Endodermal cell (in vitro differentiated cells): ENCODE results near the gene METTL3. TPM values are rescaled to one million over a fixed set of nuclear protein-coding genes. Genes with fewer than 3 reads are reported as not detected.

Experiments
- DNase-seq: peaks from one replicate; pipeline ENCODE4 v3.0.0-alpha.2; 2017
- H3K27ac ChIP-seq: 2 replicates; pipeline ENCODE4 v1.5.1; 2013; ENCODE audit warnings: mild to moderate bottlenecking, low read depth, low read length, moderate library complexity
- H3K27me3 ChIP-seq: 2 replicates; pipeline ENCODE4 v1.6.1; 2013; ENCODE audit warnings: mild to moderate bottlenecking, low read length, moderate library complexity; ENCODE audit not compliant: insufficient read depth, control insufficient read depth, poor library complexity, severe bottlenecking
- H3K36me3 ChIP-seq: 2 replicates; pipeline ENCODE4 v1.7.0; 2013; ENCODE audit warnings: mild to moderate bottlenecking, low read length, moderate library complexity; ENCODE audit not compliant: control insufficient read depth, insufficient read depth
- H3K4me1 ChIP-seq: one replicate; pipeline ENCODE4 v1.7.0; 2013; ENCODE audit warnings: low read length; ENCODE audit not compliant: control insufficient read depth, insufficient read depth
- H3K4me3 ChIP-seq: 2 replicates; pipeline ENCODE4 v1.5.1; 2013; ENCODE audit warnings: mild to moderate bottlenecking, low read length, moderate library complexity
- H3K9ac ChIP-seq: 2 replicates; pipeline ENCODE4 v1.6.1; 2013; ENCODE audit warnings: mild to moderate bottlenecking, low read length, moderate library complexity; ENCODE audit not compliant: poor library complexity, severe bottlenecking; ENCODE audit errors: extremely low read depth
- H3K9me3 ChIP-seq: 2 replicates; pipeline ENCODE4 v1.6.1; 2013; ENCODE audit warnings: mild to moderate bottlenecking, low read length, moderate library complexity; ENCODE audit not compliant: control insufficient read depth
- H3K27ac Mint-ChIP-seq: 2 replicates; pipeline ENCODE4 v1.8.0; 2020; ENCODE audit warnings: mixed read lengths
- H3K27me3 Mint-ChIP-seq: 2 replicates; pipeline ENCODE4 v1.8.0; 2021; ENCODE audit warnings: mild to moderate bottlenecking, mixed read lengths; ENCODE audit not compliant: insufficient read depth
- H3K36me3 Mint-ChIP-seq: 2 replicates; pipeline ENCODE4 v1.8.0; 2020; ENCODE audit warnings: low read depth, mixed read lengths
- H3K4me1 Mint-ChIP-seq: 2 replicates; pipeline ENCODE4 v1.8.0; 2020; ENCODE audit warnings: mixed read lengths
- H3K4me3 Mint-ChIP-seq: 2 replicates; pipeline ENCODE4 v1.8.0; 2020; ENCODE audit warnings: mild to moderate bottlenecking, moderate library complexity, mixed read lengths
- H3K9me3 Mint-ChIP-seq: 2 replicates; pipeline ENCODE4 v1.8.0; 2020; ENCODE audit warnings: mild to moderate bottlenecking, mixed read lengths
- WGBS, 2 experiments: methylation state at CpG; one replicate each; pipeline versions ENCODE4 v1.1.5 to v1.1.7; 2013; ENCODE audit warnings: missing lambda C conversion rate in 2 of 2, mixed read lengths in 1 of 2; ENCODE audit not compliant: insufficient coverage in 1 of 2, insufficient read length in 1 of 2; 5-methylcytosine and 5-hydroxymethylcytosine counted together
- total RNA-seq, 2 donors: library from RNA; stranded (reverse); fragmentation: NEBNext Ultra II Directional in 1 of 2; extraction: Animal tissue kit (Norgen Biotek cat#: 25700) in 1 of 2; gene quantifications; 2 replicates in 1 of 2; 3 replicates in 1 of 2; pipeline ENCODE4 v1.2.1, GENCODE V29; 2021
- TF ChIP-seq, protein P1 (sequence below): fragments of 200-600 bp; sonication (generic); conservative IDR thresholded peaks from 2 replicates; pipeline ENCODE4 v1.5.0; 2021; ENCODE audit warnings: antibody characterized with exemption, mild to moderate bottlenecking

The METTL3 gene
- total RNA-seq, 2 donors from 2014 or later, result 63.2 to 64.7 TPM

DNA sequence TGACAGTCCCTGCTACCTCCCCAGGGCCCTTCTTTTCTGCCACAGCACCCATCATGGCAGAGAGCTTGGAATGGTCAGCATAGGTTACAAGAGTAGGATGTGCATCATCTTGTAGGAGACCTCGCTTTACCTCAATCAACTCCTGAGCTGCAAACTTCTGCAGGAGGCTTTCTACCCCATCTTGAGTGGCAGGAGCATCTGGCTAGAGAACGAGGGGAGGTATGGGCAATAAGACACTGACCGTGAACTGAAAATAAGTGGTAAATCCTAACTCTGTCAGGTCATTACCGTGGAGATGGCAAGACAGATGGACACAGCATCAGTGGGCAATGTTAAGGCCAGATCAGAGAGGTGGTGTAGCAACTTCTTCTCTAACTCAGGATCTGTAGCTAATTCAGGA is 7.8 kb downstream of the METTL3 start:
- peaks cover 67% of the 10 kb centered on the region for H3K36me3 Mint-ChIP-seq

DNA sequence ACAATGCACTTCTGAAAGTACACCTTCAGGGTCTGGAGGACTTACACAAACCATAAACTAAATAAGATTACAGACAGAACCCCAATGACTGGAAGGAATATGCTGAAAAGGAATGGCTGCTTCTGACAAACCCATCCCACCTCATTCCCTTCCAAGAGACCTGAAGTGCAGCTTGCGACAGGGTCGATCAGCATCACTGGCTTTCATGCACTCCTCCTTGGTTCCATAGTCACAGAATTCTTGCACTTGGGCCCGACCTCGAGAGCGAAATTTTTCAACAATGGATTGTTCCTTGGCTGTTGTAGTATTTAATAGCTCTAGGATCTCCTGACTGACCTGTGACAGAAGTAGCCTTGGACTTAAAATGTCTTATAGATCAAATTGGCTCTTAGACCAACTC is 9.6 kb downstream of the METTL3 start:
- H3K9me3 Mint-ChIP-seq, result no peaks in the 10 kb centered on the region
- H3K27ac ChIP-seq, result no peak overlapping the region
- H3K9ac ChIP-seq, result no peak overlapping the region
- no peak overlapping the region for H3K27ac Mint-ChIP-seq
- peaks cover 68% of the 10 kb centered on the region for H3K36me3 Mint-ChIP-seq
- H3K4me1 ChIP-seq, result peaks cover 9% of the 10 kb centered on the region
- DNase-seq, result no peak
- H3K4me3 ChIP-seq, result no peak overlapping the region
- no peaks in the 10 kb centered on the region for H3K27me3 ChIP-seq
- no peak overlapping the region for H3K4me3 Mint-ChIP-seq
- peaks cover 89% of the 10 kb centered on the region for H3K36me3 ChIP-seq
- no peaks in the 10 kb centered on the region for H3K27me3 Mint-ChIP-seq
- H3K9me3 ChIP-seq, result no peaks in the 10 kb centered on the region
- TF ChIP-seq, protein P1, sequence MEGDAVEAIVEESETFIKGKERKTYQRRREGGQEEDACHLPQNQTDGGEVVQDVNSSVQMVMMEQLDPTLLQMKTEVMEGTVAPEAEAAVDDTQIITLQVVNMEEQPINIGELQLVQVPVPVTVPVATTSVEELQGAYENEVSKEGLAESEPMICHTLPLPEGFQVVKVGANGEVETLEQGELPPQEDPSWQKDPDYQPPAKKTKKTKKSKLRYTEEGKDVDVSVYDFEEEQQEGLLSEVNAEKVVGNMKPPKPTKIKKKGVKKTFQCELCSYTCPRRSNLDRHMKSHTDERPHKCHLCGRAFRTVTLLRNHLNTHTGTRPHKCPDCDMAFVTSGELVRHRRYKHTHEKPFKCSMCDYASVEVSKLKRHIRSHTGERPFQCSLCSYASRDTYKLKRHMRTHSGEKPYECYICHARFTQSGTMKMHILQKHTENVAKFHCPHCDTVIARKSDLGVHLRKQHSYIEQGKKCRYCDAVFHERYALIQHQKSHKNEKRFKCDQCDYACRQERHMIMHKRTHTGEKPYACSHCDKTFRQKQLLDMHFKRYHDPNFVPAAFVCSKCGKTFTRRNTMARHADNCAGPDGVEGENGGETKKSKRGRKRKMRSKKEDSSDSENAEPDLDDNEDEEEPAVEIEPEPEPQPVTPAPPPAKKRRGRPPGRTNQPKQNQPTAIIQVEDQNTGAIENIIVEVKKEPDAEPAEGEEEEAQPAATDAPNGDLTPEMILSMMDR, result no peak
- 91% methylated on average over 5 of the region's 5 CpGs for WGBS, 2 experiments
- peaks cover 21% of the 10 kb centered on the region for H3K4me1 Mint-ChIP-seq

More for the DNA sequence above, 7.8 kb downstream of the METTL3 start:
- Mint-ChIP-seq H3K9me3 (no peaks in the 10 kb centered on the region), H3K27me3 (no peaks in the 10 kb centered on the region), H3K4me3 (no peak overlapping the region), H3K4me1 (peaks cover 18% of the 10 kb centered on the region), H3K27ac (no peak overlapping the region)
- H3K9ac ChIP-seq, result no peak overlapping the region
- peaks cover 85% of the 10 kb centered on the region for H3K36me3 ChIP-seq
- H3K27ac ChIP-seq, result no peak overlapping the region
- peaks cover 9% of the 10 kb centered on the region for H3K4me1 ChIP-seq
- peaks cover 5% of the 10 kb centered on the region for H3K9me3 ChIP-seq
- no peak overlapping the region for H3K4me3 ChIP-seq
- WGBS, 2 experiments, result 91 to 96% methylated on average over 3 of the region's 4 CpGs
- TF ChIP-seq, protein P1, result no peak
- no peak for DNase-seq
- H3K27me3 ChIP-seq, result no peaks in the 10 kb centered on the region

DNA sequence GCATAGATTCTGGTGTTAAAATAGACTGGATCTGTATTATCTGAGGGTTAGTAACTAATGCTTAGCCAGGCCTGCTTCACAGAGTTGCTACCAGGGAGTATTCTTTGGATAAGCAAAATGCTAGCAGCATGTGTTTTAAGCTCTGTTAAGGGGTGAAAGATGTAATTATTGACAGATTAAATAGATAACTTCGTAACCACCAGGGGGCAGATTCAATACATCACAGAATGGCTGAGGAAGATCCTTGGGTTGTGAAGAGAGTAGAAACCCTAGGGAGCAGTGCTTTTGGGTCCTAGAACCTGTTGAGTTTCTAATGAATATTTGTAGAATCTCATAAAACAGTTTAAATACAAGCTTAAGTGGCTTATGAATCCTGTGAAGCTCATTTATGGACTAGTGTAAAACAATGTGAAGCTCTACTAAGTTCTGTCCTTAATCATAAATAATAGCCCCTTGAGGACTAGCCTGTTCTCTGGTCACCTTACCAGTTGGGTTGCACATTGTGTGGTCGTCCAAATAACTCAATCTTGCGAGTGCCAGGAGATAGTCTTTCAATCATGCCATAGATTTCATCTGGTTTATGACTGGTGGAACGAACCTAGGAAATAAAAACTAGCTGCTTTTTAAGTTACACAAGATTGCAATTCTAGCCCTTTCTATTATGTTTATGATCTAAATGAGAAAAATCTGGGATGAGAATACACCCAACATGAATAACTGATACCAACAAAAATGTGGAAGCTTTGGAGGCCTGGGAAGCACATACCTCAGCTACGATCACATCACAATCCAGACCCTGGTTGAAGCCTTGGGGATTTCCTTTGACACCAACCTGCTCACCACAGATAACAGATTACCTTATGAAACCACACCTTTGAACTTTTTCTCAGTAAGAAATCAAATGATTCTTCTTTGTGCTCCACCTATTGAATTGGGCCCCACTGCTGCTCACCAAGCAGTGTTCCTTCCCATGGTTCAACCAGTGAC is 12.3 kb downstream of the METTL3 start:
- TF ChIP-seq, protein P1, result peak; percentile 80
- peak overlapping the region; percentile 61 for H3K27ac Mint-ChIP-seq
- H3K4me3 Mint-ChIP-seq, result no peak overlapping the region
- peaks cover 85% of the 10 kb centered on the region for H3K36me3 Mint-ChIP-seq
- WGBS, 2 experiments, result 82 to 89% methylated on average over 4 to 5 of the region's 5 CpGs
- Histone ChIP-seq H3K27ac (no peak overlapping the region), H3K9me3 (no peaks in the 10 kb centered on the region), H3K4me1 (peaks cover 9% of the 10 kb centered on the region), H3K9ac (no peak overlapping the region), H3K4me3 (no peak overlapping the region), H3K27me3 (no peaks in the 10 kb centered on the region), H3K36me3 (peaks cover 91% of the 10 kb centered on the region)
- H3K27me3 Mint-ChIP-seq, result no peaks in the 10 kb centered on the region
- no peaks in the 10 kb centered on the region for H3K9me3 Mint-ChIP-seq
- H3K4me1 Mint-ChIP-seq, result peaks cover 19% of the 10 kb centered on the region
- DNase-seq, result peak; percentile 54
